CD4-positive, alpha-beta T cell treated with Interferon alpha-2 for 1 hour (primary cell): Measurements from ENCODE around the gene BANP.
"Not testable (repeated sequence)": the region's sequence is repeated elsewhere in the genome, so short reads cannot be mapped to it uniquely, and the experiment has no call there.

Experiments
- DNase-seq, 2 donors: peaks; one replicate each; pipeline ENCODE4 v3.0.0-alpha.2; 2020 to 2022

The BANP gene

DNA sequence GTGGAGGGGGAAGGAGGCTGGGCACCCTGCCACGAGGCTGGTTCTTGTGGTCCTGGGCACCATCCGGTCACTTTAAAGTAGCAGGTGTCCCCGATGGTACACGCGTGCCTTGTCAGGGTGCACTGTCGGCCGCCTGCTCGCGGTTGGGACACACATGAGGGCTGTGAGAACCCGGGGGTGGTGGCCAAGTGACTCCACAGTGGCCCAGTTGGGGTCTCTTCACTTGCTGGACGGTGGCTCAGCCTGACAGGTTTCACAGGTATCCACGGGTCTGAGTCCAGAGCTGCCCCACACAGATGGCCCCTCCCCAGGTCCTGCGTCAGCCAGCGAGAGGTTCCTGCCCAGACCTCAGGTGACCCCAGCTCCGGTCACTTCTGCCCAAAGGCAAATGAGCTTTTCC, 137.8 kb downstream of the BANP start:
- DNase-seq = not testable (repeated sequence)

DNA sequence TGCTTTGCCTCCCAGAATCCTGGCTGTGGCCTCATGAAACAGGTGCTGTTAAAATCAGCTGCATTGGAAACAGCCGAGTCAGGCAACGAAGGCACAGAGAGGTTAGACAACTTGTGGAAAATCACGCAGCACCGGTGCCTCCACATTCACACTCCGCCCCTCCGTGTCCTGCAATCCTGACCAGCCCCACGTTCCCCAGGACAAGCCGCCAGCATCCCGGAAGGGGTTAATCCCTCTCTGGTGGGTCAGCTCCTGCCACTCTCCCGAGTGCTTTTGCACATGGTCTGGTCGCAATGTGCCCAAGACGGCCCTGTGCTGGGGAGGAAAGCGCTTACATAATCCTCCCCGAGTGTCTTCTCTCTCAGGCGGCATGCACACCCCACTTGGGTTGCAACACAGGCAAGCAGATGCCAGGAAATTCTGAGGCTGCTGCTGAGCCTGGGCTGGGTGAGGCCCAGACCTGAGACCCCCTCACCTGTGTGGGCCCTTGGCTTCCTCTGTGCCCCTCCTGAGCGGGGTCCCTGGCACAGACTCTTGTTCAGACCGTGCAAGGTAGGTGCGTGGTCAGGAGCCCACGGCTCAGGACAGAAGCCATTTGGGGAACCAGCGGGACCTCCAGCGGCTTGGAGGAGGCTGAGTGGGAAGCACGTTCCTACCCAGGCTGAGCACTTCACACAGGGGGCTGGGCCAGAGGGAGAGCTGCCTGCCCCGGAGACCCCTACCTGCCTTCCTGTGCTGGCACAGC, 138.6 kb downstream of the BANP start:
- DNase-seq = not testable (repeated sequence)

DNA sequence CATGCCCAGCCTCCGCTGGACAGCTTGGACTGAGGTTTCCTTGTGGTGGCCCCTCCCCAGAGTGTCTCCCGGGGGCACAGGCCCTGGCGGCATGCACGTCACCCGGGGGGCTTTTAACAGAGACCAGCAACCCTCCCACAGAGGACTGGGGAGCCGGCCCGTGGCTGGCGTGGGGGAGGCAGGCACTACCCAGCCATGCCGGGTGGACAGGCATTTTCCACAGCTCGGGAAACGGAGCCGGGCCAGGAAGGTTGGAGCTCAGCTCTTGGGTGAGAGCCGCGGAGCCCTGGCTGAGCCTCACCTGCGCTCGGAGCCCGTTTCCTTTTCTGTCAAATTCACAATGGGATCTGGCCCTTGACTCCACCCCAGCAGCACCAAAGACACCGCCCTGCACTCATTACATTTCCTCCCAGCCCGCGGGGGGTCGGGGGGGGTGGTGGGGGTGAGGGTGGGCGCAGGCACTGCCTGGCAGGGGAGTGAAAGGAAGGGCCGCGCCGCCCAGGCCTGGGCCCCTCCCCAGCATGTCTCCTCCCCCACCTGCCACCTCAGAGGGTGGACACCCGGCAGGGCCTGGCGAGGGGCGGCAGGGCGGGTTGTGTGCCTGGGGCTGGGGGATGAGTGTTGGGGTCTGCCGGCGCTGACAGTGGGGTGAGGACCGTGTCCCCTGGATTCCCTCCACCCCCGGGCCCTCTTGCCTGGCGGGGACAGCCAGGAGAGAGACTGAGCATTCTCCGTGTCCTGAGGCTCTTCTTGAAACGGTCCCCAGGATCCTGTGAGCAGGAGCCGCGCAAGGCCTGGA, 139.3 kb downstream of the BANP start:
- DNase-seq = not testable (repeated sequence)

DNA sequence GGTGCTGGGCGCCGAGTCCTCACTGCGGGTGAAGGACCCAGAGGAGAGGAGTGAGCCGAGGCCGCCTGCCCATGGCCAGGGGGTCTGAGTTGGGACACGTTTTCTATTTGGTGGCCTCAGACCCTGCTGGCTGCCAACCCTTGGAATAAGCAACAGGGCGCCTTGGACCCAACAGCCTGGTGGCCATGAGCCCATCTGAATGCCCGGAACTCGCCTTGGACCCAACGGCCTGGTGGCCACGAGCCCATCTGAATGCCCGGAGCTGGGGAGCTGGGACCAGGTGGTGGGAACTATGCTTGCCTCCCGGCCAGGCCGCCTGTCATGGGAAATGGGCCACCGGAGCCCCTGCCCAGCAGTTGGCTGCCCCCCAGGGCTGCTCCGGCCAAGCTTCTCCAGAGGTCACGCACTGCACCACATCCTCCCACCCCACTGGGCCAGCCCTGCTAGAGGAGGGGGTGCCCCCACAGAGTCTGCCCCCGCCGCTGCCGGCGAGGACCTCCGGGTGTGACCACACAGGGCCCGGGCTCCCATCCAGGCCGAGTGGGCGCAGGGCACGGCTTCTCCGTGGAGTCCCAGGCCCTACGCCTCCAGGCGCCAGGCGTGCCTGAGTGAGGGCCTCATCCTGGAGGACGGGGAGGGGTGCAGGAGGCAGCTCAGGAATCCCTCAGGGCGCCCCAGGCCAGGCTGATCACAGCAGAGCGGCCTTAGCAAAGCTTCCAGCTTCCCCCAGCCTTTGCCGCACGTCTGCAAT, 140.2 kb downstream of the BANP start:
- not testable (repeated sequence) for DNase-seq

DNA sequence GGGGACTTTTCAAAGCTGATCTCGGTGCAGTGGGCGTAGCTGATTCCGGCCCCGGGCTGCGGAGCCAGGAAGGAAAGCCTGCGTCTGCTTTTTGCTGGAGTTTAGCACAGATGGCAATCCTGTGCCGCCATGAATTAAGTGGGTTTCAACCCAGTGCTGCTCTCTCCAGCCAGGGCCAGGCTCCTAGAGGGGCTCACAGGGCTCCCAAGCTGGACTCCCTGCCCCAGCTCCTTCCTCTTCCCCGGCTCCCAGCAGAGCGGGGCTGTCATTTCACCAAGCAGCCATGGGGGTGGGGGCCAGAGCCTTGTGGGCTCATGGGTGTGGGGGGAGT, 140.7 kb downstream of the BANP start:
- not testable (repeated sequence) for DNase-seq

DNA sequence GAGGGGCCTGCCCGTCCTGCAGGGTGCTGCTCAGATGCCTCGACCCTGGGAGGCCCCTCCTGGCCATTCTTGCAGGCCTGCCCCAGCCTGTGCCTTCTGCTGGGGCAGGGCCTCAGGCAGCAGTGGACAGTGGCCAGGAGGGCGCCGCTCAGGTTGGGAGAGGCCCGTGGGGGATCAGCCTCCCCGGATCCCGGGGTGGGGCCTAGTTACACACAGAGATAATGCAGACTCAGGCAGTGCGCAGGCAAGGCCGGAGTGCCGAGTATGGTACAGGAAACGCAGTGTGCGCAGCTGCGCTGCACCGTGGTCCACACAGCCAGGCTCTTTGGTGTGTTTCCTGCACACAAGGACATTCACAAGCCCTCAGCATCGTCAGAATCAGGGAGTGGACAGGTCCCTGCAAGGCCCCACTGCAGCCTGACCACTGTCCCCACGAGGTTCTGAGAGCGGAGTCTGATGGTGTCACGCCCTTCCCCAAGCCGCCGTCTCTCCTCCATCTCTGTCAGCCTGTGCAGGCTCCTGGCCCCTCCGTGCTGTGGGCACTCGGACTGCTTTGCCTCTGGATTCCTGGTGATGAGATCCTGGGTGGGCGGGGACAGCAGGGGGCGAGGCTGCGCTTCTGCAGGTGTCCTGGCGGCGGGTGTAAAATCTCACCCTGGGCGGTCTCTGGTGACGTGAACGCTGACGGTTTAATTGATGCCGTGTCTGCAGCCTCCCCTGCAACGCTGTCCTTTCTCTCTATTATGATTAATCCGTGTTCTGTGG, 141.7 kb downstream of the BANP start:
- not testable (repeated sequence) for DNase-seq

DNA sequence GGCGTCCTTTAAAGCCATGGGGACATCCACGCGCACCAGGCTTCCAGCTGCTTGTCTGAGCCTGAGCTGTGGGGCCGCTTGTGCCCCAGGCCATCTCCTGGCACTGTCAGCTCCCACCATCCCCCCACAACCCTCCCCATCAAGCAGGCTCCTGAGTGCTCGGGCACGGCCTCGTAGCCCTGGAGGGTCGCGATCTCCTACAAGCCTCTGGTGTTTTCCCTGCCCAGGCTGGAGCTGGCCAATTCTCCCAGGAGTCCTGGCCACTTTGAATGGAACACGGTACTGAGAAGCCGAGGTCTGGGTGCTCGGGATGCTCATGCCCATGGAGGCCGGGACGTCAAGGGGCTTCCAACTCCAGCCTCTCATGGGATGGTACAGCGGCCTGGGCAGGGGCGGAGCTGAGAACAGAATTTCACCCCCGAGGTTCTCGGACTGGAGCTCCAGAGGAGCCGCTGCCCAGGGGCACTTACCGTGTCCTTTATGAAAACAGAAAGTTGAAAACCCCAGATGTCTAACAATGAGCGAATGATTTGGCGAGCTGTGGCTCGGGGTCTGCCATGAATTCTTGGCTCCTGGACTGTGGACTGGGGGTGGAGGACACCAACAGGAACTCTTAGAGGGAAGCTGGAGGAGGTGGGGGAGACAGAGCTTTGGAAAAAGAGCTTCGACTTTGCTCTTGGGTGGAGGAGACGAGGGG, 142.5 kb downstream of the BANP start:
- DNase-seq = not testable (repeated sequence)

DNA sequence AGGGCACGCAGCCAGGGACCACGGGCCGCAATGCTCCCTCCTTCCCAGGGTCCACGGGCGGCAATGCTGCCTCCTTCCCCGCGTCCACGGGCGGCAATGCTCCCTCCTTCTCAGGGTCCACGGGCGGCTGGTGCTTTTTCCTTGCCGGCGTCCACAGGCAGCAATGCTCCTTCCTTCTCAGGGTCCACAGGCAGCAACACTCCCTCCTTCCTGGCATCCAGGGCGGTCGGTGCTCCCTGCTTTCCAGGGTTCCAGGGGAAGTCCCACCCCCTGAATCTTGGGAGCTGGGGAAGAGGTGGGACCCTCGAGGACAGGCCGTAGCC, 143.0 kb downstream of the BANP start:
- DNase-seq = not testable (repeated sequence)

DNA sequence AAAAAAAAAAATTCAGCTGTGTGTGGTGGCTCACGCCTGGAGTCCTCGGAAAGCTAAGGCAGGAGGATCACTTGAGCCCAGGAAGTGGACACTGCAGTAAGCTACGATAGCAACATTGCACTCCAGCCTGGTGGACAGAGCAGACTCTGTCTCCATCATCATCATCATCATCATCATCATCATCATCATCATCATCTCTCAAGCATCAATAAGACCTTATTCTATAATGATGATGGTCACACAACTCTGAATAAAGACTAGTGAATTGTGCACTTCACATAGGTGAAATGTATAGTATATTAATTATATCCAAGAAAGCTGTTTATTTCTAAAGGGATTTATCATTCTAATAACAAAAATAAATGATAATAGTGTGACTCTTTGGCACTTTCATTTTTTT, 143.7 kb downstream of the BANP start:
- not testable (repeated sequence) for DNase-seq

DNA sequence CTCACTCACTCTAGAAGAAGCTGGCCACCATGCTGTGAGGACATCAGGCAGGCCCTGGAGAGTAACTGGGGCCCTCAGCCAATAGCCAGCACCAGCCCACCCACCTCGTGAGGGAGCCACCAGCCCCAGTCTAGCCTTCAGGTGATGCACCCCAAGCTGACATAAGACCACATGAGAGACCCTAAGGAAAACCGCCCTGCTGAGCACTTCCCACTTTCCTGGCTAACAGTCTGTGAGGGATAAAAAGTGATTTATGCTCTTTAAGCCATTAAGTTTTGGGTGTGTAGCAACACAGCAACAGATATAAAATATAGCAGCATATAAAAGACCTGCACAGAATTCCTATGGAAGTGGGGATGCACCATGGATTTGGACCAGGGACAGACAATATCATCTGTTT, 145.4 kb downstream of the BANP start:
- not testable (repeated sequence) for DNase-seq

DNA sequence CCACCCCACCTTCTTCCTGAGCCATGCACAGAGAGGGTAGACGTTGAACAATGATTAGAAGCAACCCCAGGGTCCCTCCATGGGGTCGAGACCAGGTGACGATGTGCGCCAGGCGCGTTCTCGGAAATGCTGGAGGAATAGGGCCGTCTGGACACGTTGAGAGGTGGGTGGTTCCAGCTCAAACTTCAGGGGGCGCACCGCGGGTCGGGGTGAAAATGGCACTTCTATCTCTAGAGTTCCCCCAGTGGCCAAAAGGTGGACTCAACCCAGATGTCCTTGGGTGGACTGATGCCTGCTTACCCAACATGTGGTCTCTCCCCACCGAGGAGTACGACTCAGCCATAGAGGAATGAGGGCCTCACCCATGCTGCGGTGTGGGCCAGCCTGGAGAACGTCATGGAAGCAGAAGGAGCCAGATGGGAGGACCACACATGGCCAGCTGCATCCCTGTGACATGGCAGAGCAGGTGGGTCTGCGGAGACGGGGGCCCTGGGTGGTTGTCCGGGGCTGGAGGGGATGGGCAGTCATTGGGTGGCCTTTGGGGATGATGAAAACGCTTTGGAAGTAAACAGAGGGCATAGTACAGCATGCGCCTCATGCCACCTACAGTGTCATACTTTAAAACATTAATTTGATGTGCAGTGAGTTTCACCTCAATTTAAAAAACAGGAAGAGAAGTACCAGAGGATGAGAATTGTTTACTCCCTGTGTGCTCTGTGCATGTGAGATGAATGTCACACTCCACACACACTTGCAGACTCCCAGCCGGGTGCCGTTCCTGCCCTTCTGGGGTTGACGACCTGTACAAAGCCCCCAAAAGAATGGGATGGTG, 147.7 kb downstream of the BANP start:
- DNase-seq = not testable (repeated sequence)

DNA sequence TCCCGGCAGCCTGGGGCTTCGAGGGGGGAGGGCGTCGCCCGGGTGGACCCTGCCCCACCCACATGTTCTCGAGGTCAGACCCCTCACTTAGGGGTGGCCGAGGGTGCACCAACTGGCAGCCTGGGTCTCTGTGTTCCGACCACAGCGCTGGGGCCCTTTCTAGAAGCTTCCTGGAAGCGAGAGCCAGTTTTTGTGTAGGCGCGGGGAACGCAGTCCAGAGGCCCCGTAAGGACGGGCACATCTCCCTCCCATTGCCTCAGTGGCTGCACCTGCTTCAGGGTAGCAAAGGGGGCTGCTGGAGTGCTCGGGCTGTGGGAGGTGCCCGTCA, 148.3 kb downstream of the BANP start:
- DNase-seq = no peak

DNA sequence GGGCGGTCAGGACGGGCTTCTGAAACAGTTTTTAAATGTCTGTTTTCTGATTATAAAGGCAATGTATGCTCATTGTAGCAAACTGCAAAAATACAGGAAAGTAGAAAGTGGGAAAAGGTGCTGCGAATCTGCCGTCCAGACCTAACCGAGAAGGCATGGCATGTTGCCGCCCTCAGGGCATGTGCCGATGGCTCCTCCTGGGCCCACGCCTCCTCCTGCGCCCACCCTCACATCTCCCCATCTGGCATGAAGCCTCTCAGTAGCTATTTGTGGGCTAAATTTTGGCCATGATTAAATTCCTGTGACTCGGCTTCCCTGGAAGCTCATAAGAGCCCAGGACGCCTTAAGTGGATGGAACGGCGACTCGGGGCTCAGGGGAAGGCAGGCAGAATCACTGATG, 148.7 kb downstream of the BANP start:
- not testable (repeated sequence) for DNase-seq

DNA sequence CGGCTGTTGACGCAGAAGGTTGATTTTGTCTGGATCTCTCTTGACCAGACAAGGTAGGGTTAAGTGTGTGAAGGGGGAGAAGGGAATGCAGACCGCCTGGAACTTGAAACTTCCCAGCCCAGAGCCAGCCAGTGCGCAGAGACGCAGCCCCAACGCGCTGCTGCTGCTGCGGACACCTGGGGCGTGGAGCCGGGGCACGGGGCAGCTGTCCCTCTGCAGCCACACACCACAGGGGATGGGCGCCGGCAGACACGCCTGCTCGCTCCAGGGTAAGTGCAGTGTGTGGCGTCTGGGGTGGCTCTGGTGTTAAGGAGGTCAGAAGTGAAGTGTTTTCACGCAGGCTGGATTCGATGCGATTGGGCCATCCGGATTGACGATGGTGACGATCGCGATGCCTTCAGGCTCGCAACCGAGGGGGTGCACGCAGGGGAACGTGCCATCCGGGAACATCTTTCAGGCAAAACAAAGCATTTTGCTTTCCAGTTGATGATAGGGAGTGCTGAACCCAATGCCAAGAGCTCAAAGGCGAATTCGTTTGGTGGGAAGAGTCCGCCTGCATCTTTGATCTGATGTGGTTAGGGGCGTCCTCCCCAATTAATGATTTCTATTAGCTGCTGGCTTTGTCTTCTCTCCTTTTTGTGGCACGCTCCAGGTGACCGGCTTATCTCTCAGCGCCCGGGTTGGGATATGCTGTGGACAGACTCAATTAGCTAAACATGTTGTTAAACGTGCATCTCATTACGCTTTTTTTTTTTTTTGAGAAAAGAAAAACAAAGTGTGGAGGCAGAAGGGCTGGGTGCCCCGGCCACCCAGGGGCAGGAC, 149.8 kb downstream of the BANP start:
- not testable (repeated sequence) for DNase-seq

DNA sequence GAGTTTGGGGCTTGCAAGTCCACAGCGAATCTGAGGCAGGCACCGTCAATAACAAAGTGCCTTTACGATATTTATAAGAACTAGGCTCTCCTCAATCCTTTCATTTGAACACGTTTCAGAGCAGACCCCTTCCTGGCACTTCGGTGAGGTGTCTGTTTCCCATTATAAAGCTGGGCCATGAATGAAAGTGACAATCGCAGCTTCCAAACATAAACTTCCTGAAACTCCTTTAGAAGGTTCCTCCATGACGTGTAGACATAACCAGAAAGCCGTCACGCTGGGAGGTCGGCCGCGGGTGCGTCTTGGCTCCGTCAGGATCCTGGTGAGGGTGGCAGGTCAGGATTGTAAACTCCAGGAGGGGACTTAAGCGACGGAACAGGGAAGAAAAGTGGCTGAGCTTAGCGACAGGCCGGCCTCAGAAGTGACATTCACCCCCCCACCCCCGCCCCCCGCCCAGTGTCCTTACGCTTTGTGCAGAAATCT, 150.4 kb downstream of the BANP start:
- not testable (repeated sequence) for DNase-seq

DNA sequence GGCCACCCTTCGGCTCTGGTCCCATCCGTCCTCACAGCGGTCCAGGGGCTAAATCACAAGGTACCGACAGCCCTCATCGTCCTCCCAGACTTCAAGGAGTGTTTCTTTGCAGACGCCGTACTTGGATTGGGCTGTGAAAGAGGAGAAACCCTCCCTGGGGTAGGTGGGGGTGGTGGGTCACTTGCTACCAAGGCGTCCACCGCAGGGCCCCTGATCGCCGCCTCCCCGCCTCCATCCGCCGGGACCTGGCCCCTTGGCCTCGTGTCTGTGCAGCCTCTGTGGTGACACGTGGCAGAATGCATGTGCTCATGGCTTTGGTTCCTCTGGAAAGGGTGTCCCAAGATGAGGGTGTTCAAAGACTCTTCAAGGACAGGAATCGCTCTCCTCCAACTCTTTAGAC, 151.4 kb downstream of the BANP start:
- DNase-seq = no peak

DNA sequence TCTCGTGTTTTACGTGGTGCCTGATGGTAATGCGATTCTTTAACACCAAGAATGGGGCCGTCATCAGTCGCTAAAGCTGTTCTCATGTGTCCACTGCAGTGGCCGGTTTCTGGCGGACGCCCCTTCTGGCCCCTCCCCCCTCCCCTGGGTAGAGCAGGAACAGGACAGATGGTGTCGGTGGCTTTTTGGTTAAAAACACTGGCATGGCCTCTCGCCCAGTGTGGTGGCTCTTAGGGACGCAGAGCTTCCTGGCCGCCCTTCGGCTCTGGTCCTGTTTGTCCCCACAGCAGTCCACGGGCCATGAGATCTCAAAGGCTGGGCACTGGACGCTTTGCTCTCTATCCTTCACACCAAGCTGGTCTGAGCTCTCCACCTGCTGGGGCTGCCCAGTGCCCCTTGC, 151.8 kb downstream of the BANP start:
- DNase-seq = no peak

DNA sequence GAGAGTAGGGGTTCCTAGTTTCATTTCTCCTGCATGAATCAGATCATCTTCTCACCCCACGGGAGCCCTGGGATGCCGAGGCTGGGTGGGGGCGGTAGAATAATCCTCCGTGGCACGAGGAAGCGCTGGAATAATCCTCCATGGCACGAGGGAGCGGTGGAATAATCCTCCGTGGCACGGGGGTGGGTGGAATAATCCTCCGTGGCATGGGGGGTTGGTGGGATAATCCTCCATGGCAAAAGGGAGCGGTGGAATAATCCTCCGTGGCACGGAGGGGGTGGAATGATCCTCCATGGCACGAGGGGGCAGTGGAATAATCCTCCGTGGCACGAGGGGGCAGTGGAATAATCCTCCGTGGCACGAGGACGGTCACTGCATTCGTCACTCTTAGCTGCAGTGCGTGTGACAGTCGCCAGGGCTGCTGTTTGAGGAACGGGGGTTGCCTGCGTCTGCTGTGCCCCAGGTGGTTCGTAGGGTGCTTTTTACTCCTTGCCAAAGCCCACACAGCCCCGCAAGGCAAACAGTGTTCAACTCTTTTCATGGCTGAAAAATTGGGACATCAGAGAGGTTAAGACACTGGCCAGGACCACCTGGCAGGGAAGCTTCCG, 152.5 kb downstream of the BANP start:
- DNase-seq = no peak

DNA sequence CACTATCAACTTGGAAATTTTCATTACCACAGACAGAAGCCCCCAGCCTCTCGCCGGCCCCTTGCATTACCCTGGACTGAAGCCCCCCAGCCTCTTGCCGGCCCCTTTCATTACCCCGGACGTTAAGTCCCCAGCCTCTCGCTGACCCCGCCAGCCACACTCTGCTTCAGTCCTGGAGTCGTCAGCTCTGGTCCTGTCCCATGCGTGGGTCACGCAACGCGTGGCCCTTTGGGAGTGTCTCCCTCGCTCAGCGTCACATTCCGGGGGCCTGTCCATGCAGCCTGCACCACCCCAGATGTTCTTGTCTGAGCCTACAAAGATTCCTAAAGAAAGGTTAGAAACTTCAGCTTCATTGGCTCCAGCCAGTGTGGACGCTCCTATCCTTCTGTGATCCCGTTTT, 153.1 kb downstream of the BANP start:
- not testable (repeated sequence) for DNase-seq

DNA sequence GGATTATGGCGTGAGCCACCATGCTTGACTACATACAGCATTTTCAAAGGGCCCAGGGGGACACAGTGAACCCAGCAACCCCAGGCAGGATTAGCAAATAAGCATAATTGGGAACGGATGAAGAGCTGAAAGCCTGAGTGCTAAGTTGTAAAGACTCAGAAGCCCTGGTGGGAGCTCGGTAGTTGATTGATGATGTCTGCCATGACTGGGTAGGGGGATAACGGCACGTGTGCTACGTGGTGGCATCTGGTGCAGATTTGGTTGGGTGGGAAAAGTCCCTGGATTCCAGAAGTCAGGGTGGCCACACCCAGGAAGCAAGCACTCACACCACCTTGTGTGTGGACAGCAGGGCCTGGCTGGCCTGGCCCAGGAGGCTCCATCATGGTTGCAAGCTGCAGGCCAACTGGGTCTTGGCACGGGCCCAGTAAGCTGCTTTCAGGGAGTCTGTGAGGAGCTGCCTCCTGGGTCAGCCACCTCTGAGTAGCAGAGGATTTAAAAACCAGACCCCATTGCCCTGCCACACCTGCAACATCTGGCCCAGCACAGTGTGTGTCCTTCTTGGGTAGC, 154.4 kb downstream of the BANP start:
- DNase-seq = not testable (repeated sequence)
